Measurements from ENCODE around the gene ECI1.
A peak's percentile ranks its signal among the peaks of the same experiment; 100 is the strongest.

ECI1 gene

GRCh38 chr16:2229632-2230250, 21.6 kb downstream of the ECI1 start:
- TF ChIP-seq, protein P1, sequence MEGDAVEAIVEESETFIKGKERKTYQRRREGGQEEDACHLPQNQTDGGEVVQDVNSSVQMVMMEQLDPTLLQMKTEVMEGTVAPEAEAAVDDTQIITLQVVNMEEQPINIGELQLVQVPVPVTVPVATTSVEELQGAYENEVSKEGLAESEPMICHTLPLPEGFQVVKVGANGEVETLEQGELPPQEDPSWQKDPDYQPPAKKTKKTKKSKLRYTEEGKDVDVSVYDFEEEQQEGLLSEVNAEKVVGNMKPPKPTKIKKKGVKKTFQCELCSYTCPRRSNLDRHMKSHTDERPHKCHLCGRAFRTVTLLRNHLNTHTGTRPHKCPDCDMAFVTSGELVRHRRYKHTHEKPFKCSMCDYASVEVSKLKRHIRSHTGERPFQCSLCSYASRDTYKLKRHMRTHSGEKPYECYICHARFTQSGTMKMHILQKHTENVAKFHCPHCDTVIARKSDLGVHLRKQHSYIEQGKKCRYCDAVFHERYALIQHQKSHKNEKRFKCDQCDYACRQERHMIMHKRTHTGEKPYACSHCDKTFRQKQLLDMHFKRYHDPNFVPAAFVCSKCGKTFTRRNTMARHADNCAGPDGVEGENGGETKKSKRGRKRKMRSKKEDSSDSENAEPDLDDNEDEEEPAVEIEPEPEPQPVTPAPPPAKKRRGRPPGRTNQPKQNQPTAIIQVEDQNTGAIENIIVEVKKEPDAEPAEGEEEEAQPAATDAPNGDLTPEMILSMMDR (IDR thresholded peaks at IDR 0.05): no peak
- no peak overlapping the region for H3K27ac Mint-ChIP-seq
- H3K36me3 Mint-ChIP-seq (ENCODE audit: low read depth): peaks cover 5% of the 10 kb centered on the region
- H3K27me3 Mint-ChIP-seq (ENCODE audit: low read depth, poor library complexity): peaks cover 2% of the 10 kb centered on the region
- H3K4me1 Mint-ChIP-seq: peaks cover 16% of the 10 kb centered on the region
- no peak for DNase-seq
- no peak overlapping the region for H3K4me3 Mint-ChIP-seq
- H3K9me3 Mint-ChIP-seq: no peaks in the 10 kb centered on the region

DNA sequence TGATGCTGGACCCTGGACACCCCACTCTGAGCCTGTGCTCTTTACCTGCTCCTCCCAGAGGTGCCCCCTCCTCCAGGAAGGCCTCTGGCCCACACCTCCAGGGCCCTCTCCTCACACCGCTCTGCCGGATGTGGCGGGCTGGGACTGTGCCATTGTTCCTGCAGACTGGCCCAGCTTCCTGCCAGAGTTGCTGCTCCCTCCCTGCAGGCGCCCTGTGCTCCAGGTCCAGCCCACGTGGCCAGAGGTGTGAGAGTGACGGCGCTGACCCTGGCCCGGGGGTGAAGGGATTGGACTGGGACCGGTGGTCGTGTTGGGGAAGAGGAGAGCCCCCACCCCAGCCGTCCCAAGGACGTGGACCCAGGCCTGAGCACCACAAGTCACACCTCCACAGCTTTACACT, 22.3 kb downstream of the ECI1 start:
- peaks cover 2% of the 10 kb centered on the region for H3K27me3 Mint-ChIP-seq (ENCODE audit: low read depth, poor library complexity)
- TF ChIP-seq, protein P1 (IDR thresholded peaks at IDR 0.05): no peak
- peaks cover 5% of the 10 kb centered on the region for H3K36me3 Mint-ChIP-seq (ENCODE audit: low read depth)
- H3K4me3 Mint-ChIP-seq: no peak overlapping the region
- no peak overlapping the region for H3K27ac Mint-ChIP-seq
- peaks cover 23% of the 10 kb centered on the region for H3K4me1 Mint-ChIP-seq
- no peaks in the 10 kb centered on the region for H3K9me3 Mint-ChIP-seq
- no peak for DNase-seq

DNA sequence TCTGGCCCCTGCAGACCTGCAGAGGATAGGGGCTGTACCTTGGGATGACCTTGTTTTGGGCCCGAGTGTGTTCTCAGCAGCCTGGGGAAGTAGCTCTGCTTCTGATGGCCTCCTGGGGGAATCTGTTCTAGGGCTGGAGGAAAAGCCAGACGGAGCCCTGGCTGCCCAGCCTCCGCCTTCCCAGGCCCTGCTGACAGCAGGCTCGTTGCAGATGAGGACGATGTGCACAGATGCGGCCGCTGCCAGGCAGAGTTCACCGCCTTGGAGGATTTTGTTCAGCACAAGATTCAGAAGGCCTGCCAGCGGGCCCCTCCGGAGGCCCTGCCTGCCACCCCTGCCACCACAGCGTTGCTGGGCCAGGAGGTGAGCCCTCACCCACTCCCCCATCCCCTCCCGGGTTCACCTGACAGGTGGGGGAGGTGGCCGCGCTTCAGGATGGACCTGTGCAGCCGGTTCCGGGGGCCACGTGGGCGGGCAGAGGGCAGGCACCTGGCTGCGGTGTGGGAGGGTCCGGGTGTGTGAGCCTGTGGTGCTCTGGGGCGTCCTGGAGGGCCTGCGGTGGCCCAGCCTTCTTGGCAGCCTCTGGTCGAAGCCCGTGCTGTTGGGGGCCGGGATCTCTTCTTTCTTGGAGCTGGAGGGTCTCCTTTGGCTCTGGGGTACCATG, 23.1 kb downstream of the ECI1 start:
- no peak overlapping the region for H3K4me3 Mint-ChIP-seq
- TF ChIP-seq, protein P1 (IDR thresholded peaks at IDR 0.05): no peak

GRCh38 chr16:2226918-2227317, 24.5 kb downstream of the ECI1 start:
- Mint-ChIP-seq H3K4me1 (peaks cover 24% of the 10 kb centered on the region), H3K36me3 (ENCODE audit: low read depth) (peaks cover 5% of the 10 kb centered on the region), H3K9me3 (no peaks in the 10 kb centered on the region), H3K27me3 (ENCODE audit: low read depth, poor library complexity) (peaks cover 2% of the 10 kb centered on the region), H3K4me3 (no peak overlapping the region), H3K27ac (no peak overlapping the region)
- TF ChIP-seq, protein P1 (IDR thresholded peaks at IDR 0.05): no peak
- no peak for DNase-seq

More for the DNA sequence above, 23.1 kb downstream of the ECI1 start:
- H3K36me3 Mint-ChIP-seq (ENCODE audit: low read depth): peaks cover 5% of the 10 kb centered on the region
- no peaks in the 10 kb centered on the region for H3K9me3 Mint-ChIP-seq
- no peak for DNase-seq
- H3K27ac Mint-ChIP-seq: no peak overlapping the region
- peaks cover 2% of the 10 kb centered on the region for H3K27me3 Mint-ChIP-seq (ENCODE audit: low read depth, poor library complexity)
- H3K4me1 Mint-ChIP-seq: peaks cover 24% of the 10 kb centered on the region

DNA sequence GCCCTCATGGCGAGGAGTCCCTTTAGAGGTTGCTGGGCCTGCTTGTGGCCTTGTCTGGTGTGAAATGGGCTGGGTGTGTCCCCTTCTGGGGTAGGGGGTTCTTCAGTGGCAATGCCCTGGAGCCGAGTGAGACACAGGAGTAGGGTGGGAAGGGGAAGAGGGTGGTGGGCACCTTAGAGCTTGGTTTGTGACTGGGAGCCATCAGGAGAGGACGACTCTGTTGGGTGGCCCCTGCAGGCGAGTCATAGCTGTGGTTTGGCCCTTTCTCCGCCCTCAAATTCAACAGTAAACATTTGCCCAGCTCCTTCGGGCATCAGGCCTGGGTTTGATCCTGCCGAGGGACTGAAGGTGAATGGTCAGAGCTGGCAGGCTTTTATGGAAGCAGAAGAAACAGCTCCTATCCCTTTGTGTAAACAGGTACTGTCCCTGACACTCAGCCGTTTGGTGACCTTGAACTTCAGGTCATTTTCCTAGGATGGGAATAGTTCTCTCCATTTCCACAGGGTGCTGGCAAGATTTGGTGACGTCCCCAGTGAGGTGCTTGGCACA, 25.1 kb downstream of the ECI1 start:
- Mint-ChIP-seq H3K9me3 (no peaks in the 10 kb centered on the region), H3K4me3 (no peak overlapping the region), H3K27ac (peak overlapping the region; percentile 66), H3K36me3 (ENCODE audit: low read depth) (peaks cover 5% of the 10 kb centered on the region), H3K27me3 (ENCODE audit: low read depth, poor library complexity) (peaks cover 2% of the 10 kb centered on the region), H3K4me1 (peaks cover 24% of the 10 kb centered on the region)
- DNase-seq: no peak
- TF ChIP-seq, protein P1 (IDR thresholded peaks at IDR 0.05): no peak
